T-helper 2 cell treated with Interferon-gamma antibody and Interleukin-4, amounts not matched to agents 5 μg/mL and 100 μg/mL, for 36 hours (primary cell): ENCODE results near the gene KIAA1614.

Source experiments
- DNase-seq: peaks from one replicate; pipeline ENCODE4 v3.0.0; 2021; ENCODE audit warnings: low spot score
- H3K27ac Mint-ChIP-seq: one replicate; pipeline ENCODE4 v1.8.0; 2021; ENCODE audit warnings: mild to moderate bottlenecking, mixed read lengths
- H3K27me3 Mint-ChIP-seq: one replicate; pipeline ENCODE4 v1.8.0; 2021; ENCODE audit warnings: low read depth, mixed read lengths
- H3K36me3 Mint-ChIP-seq: one replicate; pipeline ENCODE4 v1.8.0; 2021; ENCODE audit warnings: low read depth, mixed read lengths
- H3K4me1 Mint-ChIP-seq: one replicate; pipeline ENCODE4 v1.8.0; 2021; ENCODE audit warnings: low read depth, mixed read lengths
- H3K4me3 Mint-ChIP-seq: one replicate; pipeline ENCODE4 v1.8.0; 2022; ENCODE audit warnings: mild to moderate bottlenecking, moderate library complexity, mixed read lengths
- H3K9me3 Mint-ChIP-seq: one replicate; pipeline ENCODE4 v1.8.0; 2021; ENCODE audit warnings: mixed read lengths

KIAA1614 gene

GRCh38 chr1:180936110-180937011 lies 23.7 kb downstream of the KIAA1614 start:
- no peaks in the 10 kb centered on the region for H3K36me3 Mint-ChIP-seq
- H3K27ac Mint-ChIP-seq, result no peak overlapping the region
- H3K9me3 Mint-ChIP-seq, result no peaks in the 10 kb centered on the region
- no peak for DNase-seq
- H3K4me3 Mint-ChIP-seq, result no peak overlapping the region
- H3K27me3 Mint-ChIP-seq, result no peaks in the 10 kb centered on the region
- H3K4me1 Mint-ChIP-seq, result peaks cover 4% of the 10 kb centered on the region

GRCh38 chr1:180937012-180937372 lies 24.3 kb downstream of the KIAA1614 start:
- H3K9me3 Mint-ChIP-seq, result no peaks in the 10 kb centered on the region
- H3K27me3 Mint-ChIP-seq, result no peaks in the 10 kb centered on the region
- H3K36me3 Mint-ChIP-seq, result no peaks in the 10 kb centered on the region
- peaks cover 4% of the 10 kb centered on the region for H3K4me1 Mint-ChIP-seq
- no peak for DNase-seq
- H3K27ac Mint-ChIP-seq, result no peak overlapping the region
- no peak overlapping the region for H3K4me3 Mint-ChIP-seq

- H3K27me3 Mint-ChIP-seq, result no peaks in the 10 kb centered on the region
- H3K9me3 Mint-ChIP-seq, result no peaks in the 10 kb centered on the region
- no peak overlapping the region for H3K4me3 Mint-ChIP-seq
- H3K27ac Mint-ChIP-seq, result no peak overlapping the region
- no peaks in the 10 kb centered on the region for H3K36me3 Mint-ChIP-seq
- DNase-seq, result no peak
- peaks cover 4% of the 10 kb centered on the region for H3K4me1 Mint-ChIP-seq
Measured at GRCh38 chr1:180937624-180938225, 25.0 kb downstream of the KIAA1614 start.

GRCh38 chr1:180939073-180939710 lies 26.5 kb downstream of the KIAA1614 start:
- H3K27ac Mint-ChIP-seq, result no peak overlapping the region
- no peaks in the 10 kb centered on the region for H3K27me3 Mint-ChIP-seq
- H3K4me3 Mint-ChIP-seq, result no peak overlapping the region
- H3K36me3 Mint-ChIP-seq, result no peaks in the 10 kb centered on the region
- no peaks in the 10 kb centered on the region for H3K9me3 Mint-ChIP-seq
- peaks cover 4% of the 10 kb centered on the region for H3K4me1 Mint-ChIP-seq
- no peak for DNase-seq

GRCh38 chr1:180939711-180940103 lies 27.0 kb downstream of the KIAA1614 start:
- H3K4me3 Mint-ChIP-seq, result no peak overlapping the region
- peaks cover 1% of the 10 kb centered on the region for H3K4me1 Mint-ChIP-seq
- no peak for DNase-seq
- H3K9me3 Mint-ChIP-seq, result no peaks in the 10 kb centered on the region
- H3K27me3 Mint-ChIP-seq, result no peaks in the 10 kb centered on the region
- no peaks in the 10 kb centered on the region for H3K36me3 Mint-ChIP-seq
- H3K27ac Mint-ChIP-seq, result no peak overlapping the region

- H3K4me1 Mint-ChIP-seq, result peaks cover 1% of the 10 kb centered on the region
- no peaks in the 10 kb centered on the region for H3K36me3 Mint-ChIP-seq
- no peaks in the 10 kb centered on the region for H3K9me3 Mint-ChIP-seq
- no peak overlapping the region for H3K4me3 Mint-ChIP-seq
- no peaks in the 10 kb centered on the region for H3K27me3 Mint-ChIP-seq
- no peak overlapping the region for H3K27ac Mint-ChIP-seq
- DNase-seq, result no peak
Measured at GRCh38 chr1:180940445-180940844, 27.7 kb downstream of the KIAA1614 start.

- H3K4me1 Mint-ChIP-seq, result peaks cover 7% of the 10 kb centered on the region
- peaks cover 7% of the 10 kb centered on the region for H3K36me3 Mint-ChIP-seq
- DNase-seq, result no peak
- H3K9me3 Mint-ChIP-seq, result peaks cover 7% of the 10 kb centered on the region
- H3K27me3 Mint-ChIP-seq, result no peaks in the 10 kb centered on the region
- H3K27ac Mint-ChIP-seq, result no peak overlapping the region
- no peak overlapping the region for H3K4me3 Mint-ChIP-seq
Measured at GRCh38 chr1:180941518-180942275, 29.0 kb downstream of the KIAA1614 start.

GRCh38 chr1:180945151-180945550 lies 32.5 kb downstream of the KIAA1614 start:
- Mint-ChIP-seq H3K9me3 (peaks cover 11% of the 10 kb centered on the region), H3K36me3 (peaks cover 31% of the 10 kb centered on the region), H3K27me3 (no peaks in the 10 kb centered on the region), H3K4me3 (no peak overlapping the region), H3K4me1 (peaks cover 9% of the 10 kb centered on the region), H3K27ac (no peak overlapping the region)
- DNase-seq, result no peak

GRCh38 chr1:180945551-180945950 lies 32.9 kb downstream of the KIAA1614 start:
- no peaks in the 10 kb centered on the region for H3K27me3 Mint-ChIP-seq
- H3K36me3 Mint-ChIP-seq, result peaks cover 31% of the 10 kb centered on the region
- no peak overlapping the region for H3K4me3 Mint-ChIP-seq
- DNase-seq, result no peak
- H3K9me3 Mint-ChIP-seq, result peaks cover 11% of the 10 kb centered on the region
- H3K4me1 Mint-ChIP-seq, result peaks cover 9% of the 10 kb centered on the region
- no peak overlapping the region for H3K27ac Mint-ChIP-seq

- Mint-ChIP-seq H3K9me3 (peaks cover 11% of the 10 kb centered on the region), H3K36me3 (peaks cover 31% of the 10 kb centered on the region), H3K27me3 (no peaks in the 10 kb centered on the region), H3K4me1 (peaks cover 9% of the 10 kb centered on the region), H3K4me3 (no peak overlapping the region), H3K27ac (no peak overlapping the region)
- no peak for DNase-seq
Measured at GRCh38 chr1:180946056-180946455, 33.4 kb downstream of the KIAA1614 start.

- peak overlapping the region; percentile 35 for H3K4me3 Mint-ChIP-seq
- H3K36me3 Mint-ChIP-seq, result peaks cover 31% of the 10 kb centered on the region
- peaks cover 9% of the 10 kb centered on the region for H3K4me1 Mint-ChIP-seq
- DNase-seq, result no peak
- peak overlapping the region; percentile 49 for H3K27ac Mint-ChIP-seq
- peaks cover 11% of the 10 kb centered on the region for H3K9me3 Mint-ChIP-seq
- H3K27me3 Mint-ChIP-seq, result no peaks in the 10 kb centered on the region
Measured at GRCh38 chr1:180946541-180947498, 34.1 kb downstream of the KIAA1614 start.

GRCh38 chr1:180947499-180947885 lies 34.8 kb downstream of the KIAA1614 start:
- Mint-ChIP-seq H3K27ac (no peak overlapping the region), H3K36me3 (peaks cover 31% of the 10 kb centered on the region), H3K27me3 (no peaks in the 10 kb centered on the region), H3K4me1 (peaks cover 9% of the 10 kb centered on the region), H3K4me3 (no peak overlapping the region), H3K9me3 (peaks cover 11% of the 10 kb centered on the region)
- no peak for DNase-seq
